ENCODE data around the gene C3orf20.
"Not testable (repeated sequence)": the region's sequence is repeated elsewhere in the genome, so short reads cannot be mapped to it uniquely, and the experiment has no call there.

The C3orf20 gene

DNA sequence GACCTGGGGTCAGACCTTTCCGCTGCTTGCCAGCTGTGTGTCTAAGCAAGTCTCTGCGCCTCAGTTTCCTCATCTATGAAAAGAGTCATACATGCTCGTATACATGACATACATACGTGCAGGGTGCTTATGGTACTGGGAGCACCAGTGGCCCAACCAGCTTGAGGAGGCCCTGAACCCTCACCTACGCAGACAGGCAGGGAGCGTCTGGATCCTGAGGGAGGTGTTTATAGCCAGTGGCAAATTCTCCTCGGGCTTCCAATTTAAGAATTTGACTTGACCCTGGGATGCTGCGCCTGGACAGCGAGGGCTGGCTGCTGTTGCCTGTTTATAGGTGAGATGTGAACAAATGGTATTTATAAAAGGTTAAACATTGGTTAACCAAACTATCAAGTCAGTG, 126.1 kb downstream of the C3orf20 start:
- no peak for ATAC-seq

- no peak for ATAC-seq
Measured at GRCh38 chr3:14801668-14802380, 126.9 kb downstream of the C3orf20 start.

DNA sequence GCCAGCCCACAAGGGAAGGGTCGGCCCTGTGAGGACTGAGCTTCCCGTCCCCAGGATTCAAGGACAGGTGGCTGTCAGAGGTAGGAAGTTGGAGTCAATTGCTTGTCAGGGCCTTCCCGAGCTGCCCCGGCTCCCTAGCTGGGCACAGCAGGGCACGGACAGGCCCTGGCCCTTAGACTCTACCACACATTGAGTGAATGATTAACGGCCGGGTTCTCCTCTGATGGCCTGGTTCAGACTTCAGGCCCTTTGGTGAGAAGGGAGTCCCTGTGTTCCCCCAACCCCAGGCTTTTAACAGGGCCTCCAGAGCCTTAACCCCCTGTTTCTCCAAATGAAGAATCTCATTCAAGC, 127.4 kb downstream of the C3orf20 start:
- no peak for ATAC-seq

DNA sequence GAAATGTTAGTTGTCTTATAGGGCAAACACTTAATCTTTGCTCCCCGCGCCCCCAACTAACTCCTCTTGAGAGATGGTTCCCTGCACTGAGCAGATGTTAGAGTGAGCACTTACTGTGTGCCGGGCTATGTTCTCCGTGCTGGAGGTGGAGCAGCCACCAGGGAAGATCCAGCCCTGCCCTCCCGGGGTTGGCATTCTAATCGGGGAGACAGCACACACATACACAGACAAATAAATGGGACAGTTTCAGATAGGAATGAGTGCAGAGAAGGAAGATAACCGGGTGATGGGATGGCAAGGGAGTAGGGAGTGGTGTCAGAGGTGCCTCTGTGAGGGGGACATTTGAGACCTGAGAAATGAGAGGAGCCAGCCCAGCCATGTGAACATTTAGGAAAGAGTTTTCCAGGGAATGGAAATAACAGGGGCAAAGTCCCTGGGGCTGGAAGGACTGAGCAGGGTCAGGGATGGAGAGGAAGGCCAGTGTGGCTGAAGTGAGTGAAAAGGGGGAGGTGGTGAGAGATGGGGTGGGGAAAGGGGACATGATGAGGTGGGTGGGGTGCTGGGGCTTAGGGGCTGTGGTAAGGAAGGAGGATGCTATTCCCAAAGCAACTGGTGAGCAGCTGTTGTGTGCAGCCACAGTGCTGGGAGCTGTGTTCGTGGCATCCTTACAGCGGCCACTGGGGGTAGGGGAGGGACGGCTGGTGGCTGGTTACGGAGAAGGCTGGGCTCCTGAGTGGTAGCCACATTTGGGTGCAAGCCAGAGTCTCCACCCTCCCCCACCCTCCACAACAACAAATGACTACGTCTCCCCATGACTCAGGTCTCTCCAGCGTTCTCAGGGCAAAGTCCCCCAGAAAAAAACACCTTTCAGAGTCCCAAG, 128.4 kb downstream of the C3orf20 start:
- no peak for ATAC-seq

- no peak for ATAC-seq
Measured at GRCh38 chr3:14803981-14804834, 129.3 kb downstream of the C3orf20 start.

- no peak for ATAC-seq
Measured at GRCh38 chr3:14804835-14805780, 130.2 kb downstream of the C3orf20 start.

GRCh38 chr3:14805961-14806537, 131.1 kb downstream of the C3orf20 start:
- ATAC-seq: no peak

DNA sequence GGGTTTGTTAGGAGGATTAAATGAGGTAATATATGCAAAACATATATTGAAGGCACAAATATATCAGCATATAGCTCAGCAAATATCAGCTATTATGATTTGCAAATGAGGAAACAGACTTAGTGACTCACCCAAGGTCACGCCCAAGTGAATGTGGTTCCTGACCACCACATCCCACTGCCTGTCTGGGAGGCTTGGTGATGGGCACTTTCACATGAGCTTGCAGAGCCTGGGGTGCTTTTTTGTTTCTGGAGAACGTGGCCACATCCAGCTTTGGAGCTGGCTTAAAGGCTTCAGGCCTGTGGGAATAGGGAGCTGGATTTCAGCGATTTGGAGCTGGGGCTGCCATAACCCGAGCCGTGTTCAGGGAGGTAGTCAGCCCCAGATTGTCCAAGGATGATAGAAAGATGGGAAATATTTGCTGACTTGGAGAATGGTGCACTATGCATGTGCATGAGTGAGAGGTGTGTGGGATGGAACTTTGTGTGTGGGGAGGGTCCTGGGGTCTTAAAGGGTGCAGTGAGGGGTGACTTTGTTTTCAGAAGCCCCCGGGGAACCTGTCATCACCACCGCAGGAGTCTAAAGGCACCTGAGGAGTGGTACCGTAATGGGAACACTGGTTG, 131.8 kb downstream of the C3orf20 start:
- ATAC-seq: no peak

- ATAC-seq: no peak
Measured at GRCh38 chr3:14808025-14808424, 133.1 kb downstream of the C3orf20 start.

- no peak for ATAC-seq
Measured at GRCh38 chr3:14808502-14809266, 133.7 kb downstream of the C3orf20 start.

- not testable (repeated sequence) for ATAC-seq
Measured at GRCh38 chr3:14809611-14810010, 134.7 kb downstream of the C3orf20 start.

- ATAC-seq: no peak
Measured at GRCh38 chr3:14810070-14810791, 135.3 kb downstream of the C3orf20 start.

DNA sequence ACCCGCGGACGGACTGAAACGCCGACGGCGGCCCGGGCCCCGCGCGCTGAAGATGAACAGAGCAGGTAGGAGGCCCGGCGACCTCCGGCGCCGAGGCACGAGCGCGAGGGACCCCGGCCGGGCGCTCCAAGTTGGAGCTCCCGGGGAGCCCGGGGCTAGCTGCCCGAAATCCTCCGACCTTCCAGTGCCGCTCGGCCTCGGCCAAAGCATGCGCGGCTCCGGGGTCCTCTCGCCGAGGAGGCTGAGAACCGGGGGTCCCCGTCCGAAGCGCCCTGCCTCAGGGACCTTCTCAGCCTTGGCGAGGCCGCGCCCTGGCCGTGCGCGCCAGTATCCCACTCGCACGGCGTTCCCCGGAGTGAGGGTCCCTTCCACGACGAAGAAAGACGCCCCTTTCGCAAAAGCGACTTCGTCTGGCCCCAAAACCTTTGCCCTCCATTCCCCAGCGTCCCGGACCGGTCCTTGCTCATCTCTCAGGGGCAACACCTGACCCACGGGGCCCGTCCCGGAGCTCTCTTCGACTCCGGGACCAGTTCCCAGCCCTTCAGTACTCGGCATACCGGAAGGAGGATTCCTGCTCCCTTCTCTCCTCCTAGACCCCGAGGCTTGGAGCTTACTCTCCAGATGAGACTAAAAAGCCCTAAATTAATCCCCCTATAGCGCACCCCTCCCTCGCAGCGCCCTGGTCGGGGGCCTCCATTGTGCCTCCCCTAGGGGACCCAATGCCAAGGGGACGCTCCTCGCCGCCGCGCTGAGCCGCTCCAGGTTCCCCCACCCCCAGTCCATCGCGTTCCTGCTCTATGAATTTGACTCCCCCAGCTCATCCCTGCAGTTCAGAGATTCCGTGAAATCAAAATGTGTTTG, 136.1 kb downstream of the C3orf20 start:
- no peak for ATAC-seq

DNA sequence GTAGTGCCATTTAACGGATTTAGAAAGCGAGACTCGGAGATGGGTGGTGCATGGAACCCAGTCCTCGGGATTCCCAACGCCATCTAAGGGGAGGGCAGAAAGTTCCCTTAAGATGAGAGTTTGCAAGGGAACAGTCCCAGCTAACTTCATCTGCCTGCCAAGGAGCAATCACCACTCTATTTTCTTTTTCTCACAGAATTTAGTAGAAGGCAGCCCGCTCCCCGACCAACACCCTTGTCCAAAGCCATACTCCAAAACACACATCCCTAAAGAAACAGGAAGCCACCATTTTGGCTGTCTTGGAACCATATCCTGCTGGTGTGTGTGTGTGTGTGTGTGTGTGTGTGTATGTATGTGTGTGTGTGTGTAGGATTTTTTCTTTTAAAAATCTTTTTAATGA, 136.7 kb downstream of the C3orf20 start:
- no peak for ATAC-seq

DNA sequence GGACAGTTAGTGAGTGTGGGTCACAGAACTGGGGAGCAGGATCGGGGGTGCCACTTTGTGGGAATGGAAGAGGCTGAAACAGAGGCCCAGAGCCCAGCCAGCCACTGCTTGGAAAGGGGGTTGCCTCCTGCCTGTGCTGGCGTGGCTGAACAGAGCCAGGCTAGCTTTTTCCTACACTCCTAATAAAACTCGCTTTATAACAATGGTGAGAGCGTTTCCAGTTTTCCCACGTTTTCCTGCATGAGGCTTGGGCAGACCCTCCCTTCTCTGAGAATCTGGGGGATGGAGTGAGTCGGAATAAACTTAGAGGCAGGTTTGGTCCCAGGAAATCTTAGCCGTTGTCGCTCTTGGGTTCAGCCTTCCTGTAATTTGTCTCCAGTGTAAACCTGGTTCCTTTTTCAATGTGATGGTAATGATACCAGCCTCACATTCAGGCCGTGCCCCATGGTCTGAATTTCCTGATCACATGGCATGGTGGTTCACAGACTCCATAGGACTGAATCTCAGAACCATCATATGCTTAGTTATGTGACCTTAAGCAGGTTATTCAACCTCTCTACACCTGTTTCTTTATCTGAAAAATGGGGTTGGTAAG, 137.4 kb downstream of the C3orf20 start:
- ATAC-seq: no peak

DNA sequence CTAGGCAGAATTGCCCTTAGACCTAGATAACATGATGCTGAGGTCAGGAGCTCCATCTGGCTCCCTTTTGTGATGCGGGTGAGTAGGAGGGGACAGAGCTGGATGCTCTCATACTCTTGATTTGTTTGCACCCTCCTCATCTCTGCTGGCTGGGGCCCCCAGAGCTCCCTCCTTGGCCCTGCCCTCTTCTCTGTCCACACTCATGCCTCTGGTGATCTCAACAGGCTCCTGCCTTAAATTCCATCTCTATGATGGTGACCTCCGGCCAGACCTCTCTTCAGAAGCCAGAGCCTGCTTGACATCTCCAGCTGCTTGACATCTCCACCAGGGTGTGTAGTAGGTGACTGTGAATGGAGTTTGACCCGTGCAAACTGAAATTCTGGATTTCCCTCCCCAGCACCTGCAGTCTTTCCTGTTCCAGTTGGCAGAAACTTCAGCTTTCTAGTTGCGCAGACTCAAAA, 139.5 kb downstream of the C3orf20 start:
- no peak for ATAC-seq

- ATAC-seq: no peak
Measured at GRCh38 chr3:14816359-14816758, 141.4 kb downstream of the C3orf20 start.
